Osteoblast (primary cell): Measurements from ENCODE around the gene LHFPL2. TPM values are rescaled to one million over a fixed set of nuclear protein-coding genes. Genes with fewer than 3 reads are reported as not detected.

Source experiments
- DNase-seq: peaks from one replicate; pipeline ENCODE4 v3.0.0; 2011; ENCODE audit warnings: low spot score, mixed read lengths; ENCODE audit not compliant: insufficient read length; ENCODE audit errors: missing footprints
- H2AFZ ChIP-seq: 2 replicates; pipeline ENCODE4 v1.6.0; 2011; ENCODE audit warnings: mild to moderate bottlenecking, low read length
- H3K27ac ChIP-seq: 2 replicates; pipeline ENCODE4 v1.5.1; 2011; ENCODE audit warnings: mild to moderate bottlenecking, low read depth, low read length, moderate library complexity
- H3K27me3 ChIP-seq: 2 replicates; pipeline ENCODE4 v1.6.0; 2012; ENCODE audit warnings: mild to moderate bottlenecking, control low read depth, inconsistent platforms, low read length, moderate library complexity; ENCODE audit not compliant: insufficient read depth
- H3K36me3 ChIP-seq: 2 replicates; pipeline ENCODE4 v1.5.1; 2011; ENCODE audit warnings: mild to moderate bottlenecking, low read length, control low read depth, moderate library complexity; ENCODE audit not compliant: insufficient read depth
- H3K4me1 ChIP-seq: 2 replicates; pipeline ENCODE4 v1.5.1; 2011; ENCODE audit warnings: mild to moderate bottlenecking, low read length, control low read depth, moderate library complexity; ENCODE audit not compliant: insufficient read depth
- H3K4me2 ChIP-seq: 2 replicates; pipeline ENCODE4 v1.6.0; 2011; ENCODE audit warnings: mild to moderate bottlenecking, low read length; ENCODE audit not compliant: insufficient read depth
- H3K4me3 ChIP-seq: fragments of 200-600 bp; sonication (generic); 3 replicates; pipeline ENCODE4 v1.5.1; 2012; ENCODE audit warnings: mild to moderate bottlenecking, low read length, inconsistent platforms; ENCODE audit not compliant: insufficient read depth
- H3K79me2 ChIP-seq: 2 replicates; pipeline ENCODE4 v1.6.0; 2012; ENCODE audit warnings: mild to moderate bottlenecking, low read length, control low read depth, inconsistent platforms; ENCODE audit not compliant: insufficient read depth
- H3K9me3 ChIP-seq: 2 replicates; pipeline ENCODE4 v1.5.1; 2011; ENCODE audit warnings: low read depth, low read length, control low read depth
- H4K20me1 ChIP-seq: 2 replicates; pipeline ENCODE4 v1.6.0; 2012; ENCODE audit warnings: mild to moderate bottlenecking, low read length, control low read depth; ENCODE audit not compliant: insufficient read depth
- CTCF ChIP-seq: IDR thresholded peaks from 2 replicates; pipeline ENCODE4 v1.5.1; 2011; ENCODE audit warnings: mild to moderate bottlenecking, low read depth, low read length, moderate library complexity; ENCODE audit errors: extremely low read depth
- total RNA-seq: library from RNA; depleted of rRNA; stranded (reverse); fragments of >200 nt; gene quantifications from 2 replicates; pipeline ENCODE4 v1.2.3, GENCODE V29; 2012

LHFPL2 gene
- total RNA-seq, 1 donor: 64.4 TPM

DNA sequence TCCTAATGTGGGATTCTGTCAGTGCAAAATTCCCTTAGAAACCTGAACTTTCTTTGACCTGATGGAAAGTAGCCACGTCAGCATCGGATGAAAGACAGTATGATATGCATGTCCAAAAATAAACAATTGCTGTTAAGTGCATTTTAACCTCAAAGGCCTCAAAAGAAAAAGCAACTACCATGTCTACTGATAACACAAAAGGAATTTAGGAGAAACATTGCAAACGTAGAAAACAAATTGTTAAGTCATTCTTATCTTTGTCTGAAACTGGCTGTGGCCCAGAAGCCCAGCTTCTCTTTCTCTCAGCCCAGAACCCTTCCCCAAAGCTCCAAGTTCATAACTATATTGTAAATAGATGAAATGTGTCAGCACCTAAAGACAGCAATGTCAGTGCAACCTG lies 11.1 kb upstream of the LHFPL2 start:
- no peaks in the 10 kb centered on the region for H3K27me3 ChIP-seq
- TF ChIP-seq CTCF: no peak
- H2AFZ ChIP-seq: no peak overlapping the region
- no peak for DNase-seq
- H4K20me1 ChIP-seq: no peaks in the 10 kb centered on the region
- no peaks in the 10 kb centered on the region for H3K4me1 ChIP-seq
- H3K4me2 ChIP-seq: no peak overlapping the region
- H3K27ac ChIP-seq: no peak overlapping the region
- H3K9me3 ChIP-seq: no peaks in the 10 kb centered on the region
- no peak overlapping the region for H3K4me3 ChIP-seq
- H3K36me3 ChIP-seq: no peaks in the 10 kb centered on the region
- H3K79me2 ChIP-seq: no peaks in the 10 kb centered on the region

GRCh38 chr5:78659114-78659513 lies 10.5 kb upstream of the LHFPL2 start:
- no peak overlapping the region for H3K4me2 ChIP-seq
- no peak for DNase-seq

DNA sequence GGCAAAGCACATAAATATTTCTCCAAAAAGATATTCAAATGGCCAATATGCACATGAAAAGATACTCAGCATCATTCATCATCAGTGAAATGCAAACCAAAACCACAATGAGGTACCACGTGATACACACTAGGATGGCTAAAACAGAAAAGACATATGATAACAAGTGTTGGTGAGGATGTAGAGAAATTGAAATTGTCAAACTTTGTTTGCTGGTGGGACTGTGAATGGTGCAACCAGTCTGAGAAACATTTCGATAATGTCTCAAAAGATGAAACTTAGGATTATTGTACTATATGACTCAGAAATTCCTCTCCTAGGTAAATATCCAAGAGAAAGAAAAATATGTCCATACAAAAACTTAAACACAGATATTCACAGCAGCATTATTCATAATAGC lies 8.6 kb upstream of the LHFPL2 start:
- no peaks in the 10 kb centered on the region for H3K36me3 ChIP-seq
- H2AFZ ChIP-seq: no peak overlapping the region
- no peaks in the 10 kb centered on the region for H3K27me3 ChIP-seq
- H3K4me2 ChIP-seq: no peak overlapping the region
- no peaks in the 10 kb centered on the region for H3K79me2 ChIP-seq
- no peak overlapping the region for H3K27ac ChIP-seq
- no peak for DNase-seq
- H3K4me3 ChIP-seq: no peak overlapping the region
- peaks cover 4% of the 10 kb centered on the region for H3K4me1 ChIP-seq
- no peak for TF ChIP-seq CTCF
- H3K9me3 ChIP-seq: no peaks in the 10 kb centered on the region
- H4K20me1 ChIP-seq: no peaks in the 10 kb centered on the region

More at GRCh38 chr5:78659114-78659513, 10.5 kb upstream of the LHFPL2 start:
- no peak for TF ChIP-seq CTCF
- no peak overlapping the region for H2AFZ ChIP-seq
- H3K9me3 ChIP-seq: no peaks in the 10 kb centered on the region
- no peaks in the 10 kb centered on the region for H3K36me3 ChIP-seq
- no peak overlapping the region for H3K4me3 ChIP-seq
- H4K20me1 ChIP-seq: no peaks in the 10 kb centered on the region
- no peaks in the 10 kb centered on the region for H3K27me3 ChIP-seq
- no peaks in the 10 kb centered on the region for H3K4me1 ChIP-seq
- no peak overlapping the region for H3K27ac ChIP-seq
- no peaks in the 10 kb centered on the region for H3K79me2 ChIP-seq

- H3K4me1 ChIP-seq: peaks cover 4% of the 10 kb centered on the region
- no peaks in the 10 kb centered on the region for H3K79me2 ChIP-seq
- no peak overlapping the region for H3K27ac ChIP-seq
- no peak for DNase-seq
- H3K27me3 ChIP-seq: no peaks in the 10 kb centered on the region
- H3K4me3 ChIP-seq: no peak overlapping the region
- no peak for TF ChIP-seq CTCF
- no peaks in the 10 kb centered on the region for H4K20me1 ChIP-seq
- no peaks in the 10 kb centered on the region for H3K36me3 ChIP-seq
- H3K4me2 ChIP-seq: no peak overlapping the region
- H3K9me3 ChIP-seq: no peaks in the 10 kb centered on the region
- H2AFZ ChIP-seq: no peak overlapping the region
These were observed 7.2 kb upstream of the LHFPL2 start for GRCh38 chr5:78655746-78656290.
